HEK293 (cell line): ENCODE measurements around the gene LINC00632.

Experiments used
- CTCF ChIP-seq: fragments of 450-650 bp; formaldehyde crosslinking; IDR thresholded peaks from 2 replicates; pipeline ENCODE4 v1.5.1; 2016; ENCODE audit warnings: missing biosample characterization, missing genetic modification characterization
- REST ChIP-seq: fragments of 450-650 bp; formaldehyde crosslinking; IDR thresholded peaks from 2 replicates; pipeline ENCODE4 v1.5.1; 2016; ENCODE audit warnings: missing biosample characterization, missing genetic modification characterization
- SP2 ChIP-seq: fragments of 450-650 bp; formaldehyde crosslinking; IDR thresholded peaks from 2 replicates; pipeline ENCODE4 v1.5.1; 2016; ENCODE audit warnings: missing biosample characterization, missing genetic modification characterization
- ZNF175 ChIP-seq: fragments of 450-650 bp; formaldehyde crosslinking; IDR thresholded peaks from 2 replicates; pipeline ENCODE4 v1.5.1; 2016; ENCODE audit warnings: missing biosample characterization, missing genetic modification characterization
- TF ChIP-seq, protein P1 (sequence below): fragments of 450-650 bp; formaldehyde crosslinking; IDR thresholded peaks from 2 replicates; pipeline ENCODE4 v1.5.1; 2016; ENCODE audit warnings: missing biosample characterization, missing genetic modification characterization

GRCh38 chrX:140799216-140799615 lies 89.7 kb downstream of the LINC00632 start:
- no peak for TF ChIP-seq CTCF
- no peak for TF ChIP-seq ZNF175 (tag by site-specific recombination)
- TF ChIP-seq, protein P1, sequence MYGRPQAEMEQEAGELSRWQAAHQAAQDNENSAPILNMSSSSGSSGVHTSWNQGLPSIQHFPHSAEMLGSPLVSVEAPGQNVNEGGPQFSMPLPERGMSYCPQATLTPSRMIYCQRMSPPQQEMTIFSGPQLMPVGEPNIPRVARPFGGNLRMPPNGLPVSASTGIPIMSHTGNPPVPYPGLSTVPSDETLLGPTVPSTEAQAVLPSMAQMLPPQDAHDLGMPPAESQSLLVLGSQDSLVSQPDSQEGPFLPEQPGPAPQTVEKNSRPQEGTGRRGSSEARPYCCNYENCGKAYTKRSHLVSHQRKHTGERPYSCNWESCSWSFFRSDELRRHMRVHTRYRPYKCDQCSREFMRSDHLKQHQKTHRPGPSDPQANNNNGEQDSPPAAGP (tag by site-specific recombination), result no peak
- TF ChIP-seq SP2 (tag by site-specific recombination), result no peak
- no peak for TF ChIP-seq REST (tag by site-specific recombination)
